Vagina (tissue), 2 donors: ENCODE data around the gene DAGLA. TPM values are rescaled to one million over a fixed set of nuclear protein-coding genes. Genes with fewer than 3 reads are reported as not detected.

Source experiments
- DNase-seq, 2 donors: peaks; one replicate each; pipeline ENCODE4 v3.0.0-alpha.2; 2017; ENCODE audit errors: extremely low spot score in 2 of 2
- H3K27ac ChIP-seq: fragments of 200-600 bp; sonication (generic); one replicate; pipeline ENCODE4 v1.5.1; 2019
- H3K27me3 ChIP-seq: fragments of 200-600 bp; sonication (generic); one replicate; pipeline ENCODE4 v1.5.1; 2019
- H3K36me3 ChIP-seq, 2 donors: fragments of 200-600 bp; sonication (generic); one replicate each; pipeline ENCODE4 v1.5.1; 2017 to 2019
- H3K4me1 ChIP-seq: fragments of 200-600 bp; sonication (generic); one replicate; pipeline ENCODE4 v1.5.1; 2019
- H3K4me3 ChIP-seq, 2 donors: fragments of 200-600 bp; sonication (generic); 1 replicate in 1 of 2; 2 replicates in 1 of 2; pipeline ENCODE4 v1.5.1; 2016 to 2019
- H3K9me3 ChIP-seq: fragments of 200-600 bp; sonication (generic); one replicate; pipeline ENCODE4 v1.5.1; 2019
- POLR2A ChIP-seq, 2 donors: fragments of 450-650 bp; IDR thresholded peaks; one replicate each; pipeline ENCODE4 v1.6.1; 2017; ENCODE audit warnings: antibody characterized with exemption in 2 of 2, mild to moderate bottlenecking in 2 of 2, moderate library complexity in 2 of 2
- POLR2AphosphoS5 ChIP-seq, 2 donors: sonication (generic); formaldehyde crosslinking; IDR thresholded peaks; one replicate each; pipeline ENCODE4 v1.9.0; 2017; ENCODE audit warnings: antibody characterized with exemption in 2 of 2, mild to moderate bottlenecking in 2 of 2, low read depth in 1 of 2; ENCODE audit not compliant: insufficient read depth in 1 of 2
- intact Hi-C: fragments of 100-400 bp; cut with DNase I; formaldehyde crosslinking; loops from one replicate; pipeline ENCODE4 v1.15.1; 2023
- total RNA-seq: library from RNA; depleted of rRNA; stranded (reverse); fragments of >200 nt; gene quantifications from one replicate; pipeline ENCODE4 v1.2.3, GENCODE V29; 2016
- TF ChIP-seq, protein P1 (sequence below), 3 experiments: fragments of 450-650 bp in 2 of 3; fragments of 200-600 bp in 1 of 3; sonication (generic) in 1 of 3; IDR thresholded peaks; one replicate each; pipeline ENCODE4 v1.5.1; 2017 to 2019; ENCODE audit warnings: antibody characterized with exemption in 3 of 3, mild to moderate bottlenecking in 2 of 3, moderate library complexity in 2 of 3

Gene DAGLA
- total RNA-seq, 1 donor from 2014 or later: 1.5 TPM

DNA sequence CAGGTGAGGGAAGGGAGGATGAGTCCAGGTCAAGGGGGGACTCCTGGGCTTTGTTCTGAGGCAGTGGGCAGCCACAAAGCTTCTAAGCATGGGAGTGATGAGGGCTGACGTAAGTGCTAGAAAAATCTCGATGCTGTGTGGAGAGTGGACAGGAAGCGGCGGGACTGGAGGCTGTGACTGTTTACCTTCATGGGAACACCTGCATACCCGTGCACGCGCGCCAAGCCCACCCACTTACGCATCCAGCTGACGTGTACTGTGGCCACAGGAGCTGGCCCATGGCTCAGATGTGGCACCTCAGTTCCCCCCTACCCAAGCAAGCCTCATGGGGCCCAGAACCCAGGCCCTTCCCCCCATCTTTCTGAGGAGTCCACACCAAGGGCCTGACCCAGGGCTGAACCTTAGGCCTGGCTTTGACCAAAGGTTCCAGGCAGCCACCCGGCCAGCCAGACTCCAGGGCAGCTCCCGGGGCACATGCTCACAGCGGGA, 86.2 kb downstream of the DAGLA start:
- intact Hi-C loops: no loop called here
- Histone ChIP-seq H3K9me3 (no peaks in the 10 kb centered on the region), H3K36me3 (no peaks in the 10 kb centered on the region), H3K27ac (no peak overlapping the region), H3K27me3 (no peaks in the 10 kb centered on the region), H3K4me1 (no peaks in the 10 kb centered on the region), H3K4me3 (no peak overlapping the region)
- DNase-seq: no peak
- TF ChIP-seq POLR2A (IDR thresholded peaks at IDR 0.05) (no peak), POLR2AphosphoS5 (IDR thresholded peaks at IDR 0.05; ENCODE audit: insufficient read depth in 1 of 2, low read depth in 1 of 2) (no peak)
- TF ChIP-seq, protein P1, sequence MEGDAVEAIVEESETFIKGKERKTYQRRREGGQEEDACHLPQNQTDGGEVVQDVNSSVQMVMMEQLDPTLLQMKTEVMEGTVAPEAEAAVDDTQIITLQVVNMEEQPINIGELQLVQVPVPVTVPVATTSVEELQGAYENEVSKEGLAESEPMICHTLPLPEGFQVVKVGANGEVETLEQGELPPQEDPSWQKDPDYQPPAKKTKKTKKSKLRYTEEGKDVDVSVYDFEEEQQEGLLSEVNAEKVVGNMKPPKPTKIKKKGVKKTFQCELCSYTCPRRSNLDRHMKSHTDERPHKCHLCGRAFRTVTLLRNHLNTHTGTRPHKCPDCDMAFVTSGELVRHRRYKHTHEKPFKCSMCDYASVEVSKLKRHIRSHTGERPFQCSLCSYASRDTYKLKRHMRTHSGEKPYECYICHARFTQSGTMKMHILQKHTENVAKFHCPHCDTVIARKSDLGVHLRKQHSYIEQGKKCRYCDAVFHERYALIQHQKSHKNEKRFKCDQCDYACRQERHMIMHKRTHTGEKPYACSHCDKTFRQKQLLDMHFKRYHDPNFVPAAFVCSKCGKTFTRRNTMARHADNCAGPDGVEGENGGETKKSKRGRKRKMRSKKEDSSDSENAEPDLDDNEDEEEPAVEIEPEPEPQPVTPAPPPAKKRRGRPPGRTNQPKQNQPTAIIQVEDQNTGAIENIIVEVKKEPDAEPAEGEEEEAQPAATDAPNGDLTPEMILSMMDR (IDR thresholded peaks at IDR 0.05): no peak

DNA sequence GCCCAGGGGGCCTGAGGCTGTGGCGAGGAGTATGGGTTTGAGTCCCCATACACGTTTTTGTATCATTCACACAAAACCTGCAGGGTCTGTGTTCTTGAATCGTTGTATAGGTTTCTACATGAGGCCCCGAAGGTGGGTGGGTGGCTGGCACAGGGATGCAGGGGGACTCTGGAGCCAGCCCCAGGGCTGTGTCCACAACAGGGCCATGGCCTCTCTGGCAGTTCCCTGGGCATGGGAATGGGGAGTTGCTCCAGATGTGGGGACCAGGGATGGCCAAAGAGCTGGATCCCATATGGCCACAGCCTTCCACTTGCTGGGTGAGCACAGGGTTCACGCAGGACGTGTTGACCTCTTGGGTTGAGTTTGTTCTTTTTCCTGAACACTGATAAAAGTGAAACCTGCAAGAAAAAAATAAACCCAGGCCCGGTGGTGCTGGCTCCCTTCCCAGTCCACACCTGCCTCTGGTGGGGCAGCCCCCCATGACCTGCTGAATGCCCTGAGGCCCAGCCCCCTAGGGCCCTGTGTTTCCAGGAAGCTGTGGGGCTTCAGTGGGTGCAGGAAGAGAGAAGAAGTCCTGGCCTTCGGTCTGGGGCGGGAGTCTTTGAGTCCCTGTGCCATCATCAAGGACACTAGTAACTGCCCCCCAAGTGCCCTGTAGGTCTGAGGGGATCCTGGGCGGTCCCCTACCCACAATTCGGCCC, 88.3 kb downstream of the DAGLA start:
- H3K27ac ChIP-seq: no peak overlapping the region
- TF ChIP-seq POLR2A (IDR thresholded peaks at IDR 0.05) (no peak), POLR2AphosphoS5 (IDR thresholded peaks at IDR 0.05; ENCODE audit: insufficient read depth in 1 of 2, low read depth in 1 of 2) (no peak)
- TF ChIP-seq, protein P1 (IDR thresholded peaks at IDR 0.05): no peak
- H3K9me3 ChIP-seq: no peaks in the 10 kb centered on the region
- H3K4me1 ChIP-seq: no peaks in the 10 kb centered on the region
- no peak for DNase-seq
- H3K4me3 ChIP-seq: no peak overlapping the region
- H3K27me3 ChIP-seq: no peaks in the 10 kb centered on the region
- no peaks in the 10 kb centered on the region for H3K36me3 ChIP-seq
- intact Hi-C loops: no loop called here

DNA sequence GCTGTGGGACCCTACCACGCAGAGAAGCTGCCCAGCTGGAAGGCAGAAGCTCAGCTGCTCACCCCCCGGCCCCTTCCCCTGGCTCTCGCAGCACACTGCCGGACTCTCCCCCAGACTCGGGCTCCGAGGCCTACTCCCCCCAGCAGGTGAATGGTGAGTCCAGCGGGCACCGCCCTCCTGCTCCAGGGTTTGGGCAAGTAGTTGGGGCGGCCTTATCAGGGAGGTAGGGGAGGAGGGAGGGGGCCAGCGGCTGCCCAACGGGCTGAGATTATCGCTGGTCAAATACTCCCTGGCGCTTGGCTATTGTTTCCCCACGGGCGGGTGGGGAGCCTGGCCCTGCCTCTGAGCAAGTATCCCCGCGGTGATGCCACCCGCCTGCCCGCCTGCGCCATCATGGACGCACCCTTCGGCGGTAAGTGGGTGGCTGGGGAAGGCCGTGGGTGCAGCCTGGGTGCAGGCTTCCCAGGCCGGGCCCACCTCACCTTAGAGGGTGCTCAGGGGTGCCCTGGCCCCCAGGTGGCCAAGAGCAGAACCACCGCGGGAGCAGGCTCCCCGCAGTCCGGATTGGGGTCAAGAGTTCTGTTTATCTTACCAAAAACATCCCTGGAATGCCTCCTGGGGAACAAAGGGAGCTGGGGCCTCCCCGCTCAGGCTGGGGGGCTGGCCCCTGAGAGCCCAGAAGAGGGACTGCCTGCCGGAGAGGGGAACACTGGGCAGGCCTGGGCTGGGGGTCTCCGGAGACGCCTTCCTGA, 89.2 kb downstream of the DAGLA start:
- TF ChIP-seq, protein P1 (IDR thresholded peaks at IDR 0.05): no peak
- TF ChIP-seq POLR2A (IDR thresholded peaks at IDR 0.05) (no peak), POLR2AphosphoS5 (IDR thresholded peaks at IDR 0.05; ENCODE audit: insufficient read depth in 1 of 2, low read depth in 1 of 2) (no peak)
- no peaks in the 10 kb centered on the region for H3K9me3 ChIP-seq

DNA sequence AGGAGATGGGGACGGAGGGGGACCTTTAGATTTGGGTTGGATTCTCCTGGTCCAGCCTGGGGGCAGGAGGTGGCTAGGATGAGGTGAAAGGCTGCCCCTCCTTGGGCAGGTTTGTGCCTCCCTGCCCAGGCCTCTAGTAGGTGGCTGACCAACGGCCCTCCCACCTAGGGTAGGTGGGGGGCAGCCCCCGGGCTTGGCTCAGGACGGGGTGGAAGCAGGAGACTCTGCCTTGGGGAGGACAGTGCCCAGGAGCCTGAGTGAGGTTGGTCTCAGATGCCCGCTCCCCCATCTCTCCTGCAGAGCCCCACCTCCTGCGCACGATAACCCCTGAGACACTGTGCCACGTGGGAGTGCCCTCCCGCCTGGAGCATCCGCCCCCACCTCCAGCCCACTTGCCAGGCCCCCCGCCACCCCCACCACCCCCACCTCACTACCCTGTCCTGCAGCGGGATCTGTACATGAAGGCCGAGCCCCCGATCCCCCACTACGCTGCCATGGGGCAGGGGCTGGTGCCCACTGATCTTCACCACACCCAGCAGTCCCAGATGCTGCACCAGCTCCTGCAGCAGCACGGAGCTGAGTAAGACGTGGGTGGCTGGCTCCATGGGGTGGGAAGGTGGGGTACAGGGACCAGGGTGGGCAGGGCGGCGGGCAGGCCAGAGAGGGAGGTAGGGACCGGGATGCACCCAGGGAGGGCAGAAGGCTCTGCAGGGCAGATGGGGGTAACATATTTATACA, 89.9 kb downstream of the DAGLA start:
- H3K4me1 ChIP-seq: no peaks in the 10 kb centered on the region

More for the DNA sequence above, 89.2 kb downstream of the DAGLA start:
- intact Hi-C loops: no loop called here
- no peaks in the 10 kb centered on the region for H3K36me3 ChIP-seq
- H3K27ac ChIP-seq: no peak overlapping the region
- no peaks in the 10 kb centered on the region for H3K27me3 ChIP-seq
- H3K4me1 ChIP-seq: no peaks in the 10 kb centered on the region
- H3K4me3 ChIP-seq: no peak overlapping the region
- no peak for DNase-seq

More for the DNA sequence above, 89.9 kb downstream of the DAGLA start:
- no peak overlapping the region for H3K27ac ChIP-seq
- H3K9me3 ChIP-seq: no peaks in the 10 kb centered on the region
- no peak for DNase-seq
- H3K4me3 ChIP-seq: no peak overlapping the region
- intact Hi-C loops: no loop called here
- TF ChIP-seq POLR2AphosphoS5 (IDR thresholded peaks at IDR 0.05; ENCODE audit: insufficient read depth in 1 of 2, low read depth in 1 of 2) (no peak), POLR2A (IDR thresholded peaks at IDR 0.05) (no peak)
- TF ChIP-seq, protein P1 (IDR thresholded peaks at IDR 0.05): no peak
- H3K36me3 ChIP-seq: no peaks in the 10 kb centered on the region
- no peaks in the 10 kb centered on the region for H3K27me3 ChIP-seq
